HCT116 (cell line): ENCODE results near the gene VEGFA. TPM values are rescaled to one million over a fixed set of nuclear protein-coding genes. Genes with fewer than 3 reads are reported as not detected.

ENCODE experiments used
- ATAC-seq: fragments of 200-7000 bp; cut with Tn5 transposase; 2 replicates; pipeline ENCODE4 v1.9.1; 2020; ENCODE audit warnings: mild to moderate bottlenecking, moderate library complexity
- BruUV-seq: library from RNA; stranded (reverse); fragments of 400-500 nt; replicated peaks from 2 replicates; lab custom pipeline; 2021; lab: Mats Ljungman, UMichigan
- CTCF ChIA-PET: fragments of 300-600 bp; sonication (Branson Sonifier 250); formaldehyde crosslinking; loops from one replicate; lab custom pipeline; 2021; ENCODE audit warnings: antibody characterized with exemption; lab: Charles Lee
- POLR2A ChIA-PET: fragments of 300-600, 350-600 bp; sonication (Branson Sonifier 250); formaldehyde crosslinking; loops from one replicate; lab custom pipeline; 2021; ENCODE audit warnings: antibody characterized with exemption; lab: Charles Lee
- RAD21 ChIA-PET, 2 experiments: fragments of 300-600 bp; sonication (Branson Sonifier 250); formaldehyde crosslinking; loops; one replicate each; lab custom pipeline; 2023; ENCODE audit warnings: low total read pairs in 2 of 2; ENCODE audit not compliant: uncharacterized antibody in 2 of 2, unreplicated experiment in 2 of 2, low non-redundant PET in 1 of 2; lab: Charles Lee
- DNase-seq: peaks from one replicate; pipeline ENCODE4 v3.0.0-alpha.2; 2010; ENCODE audit warnings: low read depth, low spot score
- H2AFZ ChIP-seq: fragments of 200-600 bp; shearing (Covaris generic), sonication (generic); 2 replicates; pipeline ENCODE4 v1.6.1; 2017; ENCODE audit warnings: low read depth, mixed run types, mixed read lengths, antibody characterized with exemption, low read length; ENCODE audit not compliant: poor library complexity, severe bottlenecking
- H3K27ac ChIP-seq: 2 replicates; pipeline ENCODE4 v1.5.1; 2012; ENCODE audit warnings: low read depth, low read length
- H3K27me3 ChIP-seq: fragments of 200-600 bp; sonication (generic); 2 replicates; pipeline ENCODE4 v1.6.1; 2016; ENCODE audit warnings: mixed run types, low read length, mixed read lengths; ENCODE audit not compliant: insufficient read depth
- H3K36me3 ChIP-seq, 2 experiments: fragments of 200-500 bp in 1 of 2; fragments of 200-600 bp in 1 of 2; sonication (Bioruptor generic) in 1 of 2; sonication (generic) in 1 of 2; 2 replicates each; pipeline versions ENCODE4 v1.5.1 to v1.6.1; 2014 to 2016; ENCODE audit warnings: low read length in 2 of 2, inconsistent platforms in 1 of 2, mixed read lengths in 1 of 2, mixed run types in 1 of 2; ENCODE audit not compliant: insufficient read depth in 2 of 2, control insufficient read depth in 1 of 2
- H3K4me1 ChIP-seq, 2 experiments: fragments of 200-600 bp in 1 of 2; sonication (generic) in 1 of 2; 2 replicates each; pipeline versions ENCODE4 v1.5.1 to v1.6.1; 2012 to 2017; ENCODE audit warnings: low read length in 2 of 2, inconsistent platforms in 1 of 2, mild to moderate bottlenecking in 1 of 2, mixed read lengths in 1 of 2, mixed run types in 1 of 2, moderate library complexity in 1 of 2; ENCODE audit not compliant: insufficient read depth in 2 of 2, control insufficient read depth in 1 of 2
- H3K4me2 ChIP-seq: fragments of 200-600 bp; sonication (generic); 2 replicates; pipeline ENCODE4 v1.6.1; 2017; ENCODE audit warnings: mixed run types, low read length, mixed read lengths
- H3K4me3 ChIP-seq, 2 experiments: fragments of 200-600 bp in 1 of 2; sonication (generic) in 1 of 2; replicated peaks in 1 of 2; 2 replicates each; pipeline ENCODE4 v1.5.1; 2011 to 2016; ENCODE audit warnings: low read length in 2 of 2, control low read depth in 1 of 2, low read depth in 1 of 2, mild to moderate bottlenecking in 1 of 2, mixed read lengths in 1 of 2, mixed run types in 1 of 2
- H3K79me2 ChIP-seq: fragments of 200-600 bp; sonication (generic); 2 replicates; pipeline ENCODE4 v1.6.1; 2017; ENCODE audit warnings: mild to moderate bottlenecking, mixed run types, low read length, moderate library complexity, mixed read lengths; ENCODE audit not compliant: insufficient read depth
- H3K9ac ChIP-seq: fragments of 200-600 bp; sonication (generic); 2 replicates; pipeline ENCODE4 v1.6.1; 2016; ENCODE audit warnings: low read length, mixed read lengths
- H3K9me2 ChIP-seq: fragments of 200-600 bp; sonication (generic), shearing (Covaris generic); 2 replicates; pipeline ENCODE4 v1.6.1; 2017; ENCODE audit warnings: mixed run types, mild to moderate bottlenecking, moderate library complexity; ENCODE audit not compliant: insufficient read depth
- H3K9me3 ChIP-seq, 2 experiments: fragments of 200-500 bp in 1 of 2; fragments of 200-600 bp in 1 of 2; sonication (Bioruptor generic) in 1 of 2; sonication (generic) in 1 of 2; 2 replicates each; pipeline ENCODE4 v1.6.1; 2014 to 2017; ENCODE audit warnings: low read length in 2 of 2, mixed read lengths in 2 of 2, inconsistent platforms in 1 of 2, low read depth in 1 of 2, mild to moderate bottlenecking in 1 of 2, mixed run types in 1 of 2, moderate library complexity in 1 of 2; ENCODE audit not compliant: control insufficient read depth in 1 of 2, insufficient read depth in 1 of 2
- H4K20me1 ChIP-seq: fragments of 200-600 bp; sonication (generic), shearing (Covaris generic); 2 replicates; pipeline ENCODE4 v1.6.1; 2017; ENCODE audit warnings: mixed run types, mild to moderate bottlenecking, moderate library complexity; ENCODE audit not compliant: insufficient read depth
- CBX3 ChIP-seq: IDR thresholded peaks from 2 replicates; pipeline ENCODE4 v1.6.1; 2012; ENCODE audit warnings: low read depth
- EZH2phosphoT487 ChIP-seq: fragments of 200-600 bp; IDR thresholded peaks from 2 replicates; pipeline ENCODE4 v1.6.1; 2018; ENCODE audit warnings: antibody characterized with exemption, borderline replicate concordance
- JUND ChIP-seq: IDR thresholded peaks from 2 replicates; pipeline ENCODE4 v1.6.1; 2012
- POLR2A ChIP-seq: IDR thresholded peaks from 2 replicates; pipeline ENCODE4 v1.7.0; 2011; ENCODE audit warnings: borderline replicate concordance; ENCODE audit not compliant: insufficient read depth, insufficient read length; ENCODE audit errors: extremely low read depth
- POLR2AphosphoS5 ChIP-seq: IDR thresholded peaks from 2 replicates; pipeline ENCODE4 v1.6.1; 2011; ENCODE audit warnings: mild to moderate bottlenecking, low read depth, low read length, moderate library complexity
- RAD21 ChIP-seq: IDR thresholded peaks from 2 replicates; pipeline ENCODE4 v1.6.1; 2012; ENCODE audit warnings: low read depth, mild to moderate bottlenecking
- SIN3A ChIP-seq: IDR thresholded peaks from 2 replicates; pipeline ENCODE4 v1.6.1; 2012; ENCODE audit warnings: low read depth
- SP1 ChIP-seq: IDR thresholded peaks from 2 replicates; pipeline ENCODE4 v1.6.1; 2012; ENCODE audit warnings: low read depth
- TCF7L2 ChIP-seq: IDR thresholded peaks from 2 replicates; pipeline ENCODE4 v1.7.0; 2011; ENCODE audit warnings: borderline replicate concordance, inconsistent platforms; ENCODE audit not compliant: insufficient read depth, insufficient read length; ENCODE audit errors: extremely low read depth
- YY1 ChIP-seq: IDR thresholded peaks from 2 replicates; pipeline ENCODE4 v1.6.1; 2011; ENCODE audit warnings: low read length, low read depth, moderate library complexity, mild to moderate bottlenecking; ENCODE audit not compliant: insufficient replicate concordance; ENCODE audit errors: extremely low read depth
- intact Hi-C: fragments of 100-400 bp; cut with micrococcal nuclease; formaldehyde crosslinking; loops from 2 replicates; pipeline ENCODE4 v1.10.0; 2022
- total RNA-seq: library from RNA; stranded (reverse); gene quantifications from one replicate; pipeline ENCODE4 v1.2.1, GENCODE V29; 2021; ENCODE audit not compliant: unreplicated experiment
- TF ChIP-seq, protein P1 (sequence below): IDR thresholded peaks from 2 replicates; pipeline ENCODE4 v1.6.1; 2012
- TF ChIP-seq, protein P2 (sequence below): IDR thresholded peaks from 2 replicates; pipeline ENCODE4 v1.6.1; 2012; ENCODE audit warnings: low read depth
- TF ChIP-seq, protein P3 (sequence below): IDR thresholded peaks from 2 replicates; pipeline ENCODE4 v1.6.1; 2011; ENCODE audit warnings: mild to moderate bottlenecking, low read length, moderate library complexity; ENCODE audit not compliant: insufficient replicate concordance; ENCODE audit errors: extremely low read depth
- TF ChIP-seq, protein P4 (sequence below): IDR thresholded peaks from 2 replicates; pipeline ENCODE4 v1.6.1; 2012

Gene VEGFA
- total RNA-seq, 1 experiment from 2014 or later: 112 TPM

DNA sequence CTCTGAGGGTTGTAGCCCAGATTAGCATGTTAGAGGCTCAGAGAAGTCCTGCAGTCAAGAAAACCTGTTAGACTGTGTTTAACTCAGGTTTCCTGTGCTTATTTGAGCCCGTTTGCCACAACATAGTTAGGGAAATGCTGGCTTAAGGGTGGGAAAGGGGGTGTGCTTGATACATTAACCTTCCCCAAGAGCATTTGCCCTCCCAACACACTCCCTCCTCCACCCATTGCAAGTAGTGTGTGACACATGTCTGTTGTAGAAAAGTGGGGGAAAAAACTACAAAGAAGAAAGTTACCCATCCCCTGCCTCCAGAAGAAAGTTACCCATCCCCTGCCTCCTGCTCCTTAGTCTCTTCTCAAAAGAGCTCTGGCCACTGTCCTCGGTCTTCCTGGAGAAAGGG is 45.7 kb upstream of the VEGFA start:
- Histone ChIP-seq H4K20me1 (no peaks in the 10 kb centered on the region), H3K27ac (peak overlapping the region; percentile 19; the same call in 1 of the 2 replicates), H2AFZ (no peak overlapping the region), H3K27me3 (no peaks in the 10 kb centered on the region), H3K9me2 (no peaks in the 10 kb centered on the region), H3K4me2 (peak overlapping the region; percentile 52; the same call in 1 of the 2 replicates), H3K9me3 (no peaks in the 10 kb centered on the region), H3K4me1 (peaks cover 23 to 27% of the 10 kb centered on the region in 2 experiments), H3K4me3 (no peak overlapping the region), H3K36me3 (no peaks in the 10 kb centered on the region), H3K79me2 (no peaks in the 10 kb centered on the region), H3K9ac (no peak overlapping the region)
- intact Hi-C loops: loop anchor here (1.0 to 2.0 kb wide), 2 partner anchors 226 to 350 kb away; no protein-coding TSS in a partner anchor
- DNase-seq (no peak), ATAC-seq (no peak)
- CTCF ChIA-PET: interaction anchor here (0.6 to 2.0 kb wide), 4 partner anchors 21 to 403 kb away, joined by 3 to 14 read pairs (median 8); partner anchors contain the start of genes MRPL14 and TMEM63B
- POLR2A ChIA-PET: interaction anchor here (1.5 to 2.0 kb wide), 2 partner anchors 45 to 355 kb away, joined by 3 to 9 read pairs; partner anchors contain the start of gene VEGFA
- RAD21 ChIA-PET: interaction anchor here (0.7 to 1.6 kb wide), 5 partner anchors 9 to 355 kb away, joined by 3 to 4 read pairs (median 3); no protein-coding TSS in a partner anchor
- TF ChIP-seq, protein P1, sequence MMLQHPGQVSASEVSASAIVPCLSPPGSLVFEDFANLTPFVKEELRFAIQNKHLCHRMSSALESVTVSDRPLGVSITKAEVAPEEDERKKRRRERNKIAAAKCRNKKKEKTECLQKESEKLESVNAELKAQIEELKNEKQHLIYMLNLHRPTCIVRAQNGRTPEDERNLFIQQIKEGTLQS: no peak
- TF ChIP-seq SIN3A (no peak), YY1 (no peak), EZH2phosphoT487 (no peak), TCF7L2 (no peak), RAD21 (no peak), SP1 (no peak), POLR2AphosphoS5 (no peak), POLR2A (no peak), CBX3 (no peak), JUND (no peak)
- TF ChIP-seq, protein P2, sequence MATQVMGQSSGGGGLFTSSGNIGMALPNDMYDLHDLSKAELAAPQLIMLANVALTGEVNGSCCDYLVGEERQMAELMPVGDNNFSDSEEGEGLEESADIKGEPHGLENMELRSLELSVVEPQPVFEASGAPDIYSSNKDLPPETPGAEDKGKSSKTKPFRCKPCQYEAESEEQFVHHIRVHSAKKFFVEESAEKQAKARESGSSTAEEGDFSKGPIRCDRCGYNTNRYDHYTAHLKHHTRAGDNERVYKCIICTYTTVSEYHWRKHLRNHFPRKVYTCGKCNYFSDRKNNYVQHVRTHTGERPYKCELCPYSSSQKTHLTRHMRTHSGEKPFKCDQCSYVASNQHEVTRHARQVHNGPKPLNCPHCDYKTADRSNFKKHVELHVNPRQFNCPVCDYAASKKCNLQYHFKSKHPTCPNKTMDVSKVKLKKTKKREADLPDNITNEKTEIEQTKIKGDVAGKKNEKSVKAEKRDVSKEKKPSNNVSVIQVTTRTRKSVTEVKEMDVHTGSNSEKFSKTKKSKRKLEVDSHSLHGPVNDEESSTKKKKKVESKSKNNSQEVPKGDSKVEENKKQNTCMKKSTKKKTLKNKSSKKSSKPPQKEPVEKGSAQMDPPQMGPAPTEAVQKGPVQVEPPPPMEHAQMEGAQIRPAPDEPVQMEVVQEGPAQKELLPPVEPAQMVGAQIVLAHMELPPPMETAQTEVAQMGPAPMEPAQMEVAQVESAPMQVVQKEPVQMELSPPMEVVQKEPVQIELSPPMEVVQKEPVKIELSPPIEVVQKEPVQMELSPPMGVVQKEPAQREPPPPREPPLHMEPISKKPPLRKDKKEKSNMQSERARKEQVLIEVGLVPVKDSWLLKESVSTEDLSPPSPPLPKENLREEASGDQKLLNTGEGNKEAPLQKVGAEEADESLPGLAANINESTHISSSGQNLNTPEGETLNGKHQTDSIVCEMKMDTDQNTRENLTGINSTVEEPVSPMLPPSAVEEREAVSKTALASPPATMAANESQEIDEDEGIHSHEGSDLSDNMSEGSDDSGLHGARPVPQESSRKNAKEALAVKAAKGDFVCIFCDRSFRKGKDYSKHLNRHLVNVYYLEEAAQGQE: no peak
- TF ChIP-seq, protein P3, sequence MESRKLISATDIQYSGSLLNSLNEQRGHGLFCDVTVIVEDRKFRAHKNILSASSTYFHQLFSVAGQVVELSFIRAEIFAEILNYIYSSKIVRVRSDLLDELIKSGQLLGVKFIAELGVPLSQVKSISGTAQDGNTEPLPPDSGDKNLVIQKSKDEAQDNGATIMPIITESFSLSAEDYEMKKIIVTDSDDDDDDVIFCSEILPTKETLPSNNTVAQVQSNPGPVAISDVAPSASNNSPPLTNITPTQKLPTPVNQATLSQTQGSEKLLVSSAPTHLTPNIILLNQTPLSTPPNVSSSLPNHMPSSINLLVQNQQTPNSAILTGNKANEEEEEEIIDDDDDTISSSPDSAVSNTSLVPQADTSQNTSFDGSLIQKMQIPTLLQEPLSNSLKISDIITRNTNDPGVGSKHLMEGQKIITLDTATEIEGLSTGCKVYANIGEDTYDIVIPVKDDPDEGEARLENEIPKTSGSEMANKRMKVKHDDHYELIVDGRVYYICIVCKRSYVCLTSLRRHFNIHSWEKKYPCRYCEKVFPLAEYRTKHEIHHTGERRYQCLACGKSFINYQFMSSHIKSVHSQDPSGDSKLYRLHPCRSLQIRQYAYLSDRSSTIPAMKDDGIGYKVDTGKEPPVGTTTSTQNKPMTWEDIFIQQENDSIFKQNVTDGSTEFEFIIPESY: no peak
- TF ChIP-seq, protein P4, sequence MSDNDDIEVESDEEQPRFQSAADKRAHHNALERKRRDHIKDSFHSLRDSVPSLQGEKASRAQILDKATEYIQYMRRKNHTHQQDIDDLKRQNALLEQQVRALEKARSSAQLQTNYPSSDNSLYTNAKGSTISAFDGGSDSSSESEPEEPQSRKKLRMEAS: no peak
- no TSS peak for BruUV-seq
